Activated naive CD4-positive, alpha-beta T cell treated with anti-CD3 and anti-CD28 coated beads, Interleukin-2, amount 50 U/mL, for 24 hours (primary cell): Measurements from ENCODE around the gene SPC24.
"Not testable (repeated sequence)": the region's sequence is repeated elsewhere in the genome, so short reads cannot be mapped to it uniquely, and the experiment has no call there.

Source experiments
- H3K27ac Mint-ChIP-seq: one replicate; pipeline ENCODE4 v1.8.0; 2021; ENCODE audit warnings: mild to moderate bottlenecking, mixed read lengths
- H3K27me3 Mint-ChIP-seq: one replicate; pipeline ENCODE4 v1.8.0; 2021; ENCODE audit warnings: mixed read lengths
- H3K36me3 Mint-ChIP-seq: one replicate; pipeline ENCODE4 v1.8.0; 2021; ENCODE audit warnings: mixed read lengths
- H3K4me1 Mint-ChIP-seq: one replicate; pipeline ENCODE4 v1.8.0; 2021; ENCODE audit warnings: mixed read lengths
- H3K4me3 Mint-ChIP-seq: one replicate; pipeline ENCODE4 v1.8.0; 2021; ENCODE audit warnings: mild to moderate bottlenecking, mixed read lengths
- H3K9me3 Mint-ChIP-seq: one replicate; pipeline ENCODE4 v1.8.0; 2021; ENCODE audit warnings: mixed read lengths

Gene SPC24

GRCh38 chr19:11154683-11155047 is 917 bp downstream of the SPC24 start:
- Mint-ChIP-seq H3K36me3 (no peaks in the 10 kb centered on the region), H3K27ac (peak overlapping the region; percentile 36), H3K4me3 (peak overlapping the region; percentile 90), H3K9me3 (no peaks in the 10 kb centered on the region), H3K27me3 (no peaks in the 10 kb centered on the region), H3K4me1 (peaks cover 13% of the 10 kb centered on the region)

GRCh38 chr19:11152318-11153062 is 3.1 kb downstream of the SPC24 start:
- Mint-ChIP-seq H3K4me3 (no peak overlapping the region), H3K9me3 (no peaks in the 10 kb centered on the region), H3K4me1 (peaks cover 13% of the 10 kb centered on the region), H3K27me3 (no peaks in the 10 kb centered on the region), H3K27ac (no peak overlapping the region), H3K36me3 (no peaks in the 10 kb centered on the region)

DNA sequence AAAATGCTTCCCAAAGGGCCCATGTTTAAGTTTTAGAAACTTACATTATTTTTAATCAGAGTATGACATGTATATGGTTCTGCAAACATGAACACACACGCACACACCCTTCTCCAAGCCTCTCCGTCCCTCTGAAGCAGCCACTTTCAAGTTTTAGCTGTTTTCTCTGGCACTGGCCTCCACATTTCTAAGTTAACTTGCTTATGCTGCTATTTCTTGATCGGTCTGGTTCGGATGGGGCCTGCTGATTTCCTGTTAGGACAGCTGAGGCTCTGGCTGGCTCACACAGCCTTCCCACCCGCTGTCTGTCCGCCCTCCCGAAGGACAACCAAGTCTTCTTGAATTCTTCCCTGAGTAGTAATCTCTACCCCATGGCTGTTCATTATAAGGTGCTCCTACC is 4.4 kb downstream of the SPC24 start:
- Mint-ChIP-seq H3K4me3 (no peak overlapping the region), H3K36me3 (no peaks in the 10 kb centered on the region), H3K9me3 (no peaks in the 10 kb centered on the region), H3K27ac (no peak overlapping the region), H3K4me1 (peaks cover 13% of the 10 kb centered on the region), H3K27me3 (no peaks in the 10 kb centered on the region)

DNA sequence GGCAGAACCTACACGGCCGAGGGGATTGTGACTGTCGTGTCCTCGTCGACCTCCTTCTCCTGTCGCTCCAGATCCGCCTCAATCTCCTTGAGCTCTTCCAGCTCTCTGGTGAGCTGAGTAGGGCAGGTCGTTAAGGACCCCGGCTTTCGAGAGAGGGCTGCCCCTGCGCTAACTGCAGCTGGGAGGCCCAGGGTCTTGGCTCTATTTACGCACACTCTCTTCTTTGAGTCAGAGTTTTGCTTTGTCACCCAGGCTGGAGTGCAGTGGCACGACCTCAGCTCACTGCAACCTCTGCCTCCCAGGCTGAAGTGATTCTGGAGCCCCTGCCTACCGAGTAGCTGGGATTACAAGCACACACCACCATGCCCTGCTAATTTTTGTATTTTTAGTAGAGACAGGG is 7.6 kb downstream of the SPC24 start:
- Mint-ChIP-seq H3K27ac (no peak overlapping the region), H3K4me3 (no peak overlapping the region), H3K4me1 (no peaks in the 10 kb centered on the region), H3K36me3 (no peaks in the 10 kb centered on the region), H3K27me3 (no peaks in the 10 kb centered on the region), H3K9me3 (no peaks in the 10 kb centered on the region)

DNA sequence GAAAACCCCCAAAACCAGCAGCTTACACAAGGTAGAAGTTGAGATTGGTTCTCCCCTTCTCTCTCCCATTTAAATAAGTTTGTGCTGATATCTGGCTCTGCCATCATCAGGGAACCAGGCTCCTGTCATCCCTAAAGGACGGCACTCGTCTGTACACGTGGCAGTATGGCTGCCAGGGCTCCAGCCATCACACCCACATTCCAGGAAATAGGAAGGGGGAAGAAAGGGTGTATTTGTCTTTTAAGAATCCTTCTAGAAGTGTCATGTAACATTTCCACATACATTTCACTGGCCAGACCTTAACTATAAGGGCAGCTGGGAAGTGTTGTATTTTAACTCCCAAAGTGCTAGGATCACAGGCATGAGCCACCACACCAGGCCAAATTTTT is 10.1 kb downstream of the SPC24 start:
- Mint-ChIP-seq H3K4me3 (no peak overlapping the region), H3K27ac (no peak overlapping the region), H3K36me3 (no peaks in the 10 kb centered on the region), H3K9me3 (no peaks in the 10 kb centered on the region), H3K27me3 (no peaks in the 10 kb centered on the region), H3K4me1 (no peaks in the 10 kb centered on the region)

DNA sequence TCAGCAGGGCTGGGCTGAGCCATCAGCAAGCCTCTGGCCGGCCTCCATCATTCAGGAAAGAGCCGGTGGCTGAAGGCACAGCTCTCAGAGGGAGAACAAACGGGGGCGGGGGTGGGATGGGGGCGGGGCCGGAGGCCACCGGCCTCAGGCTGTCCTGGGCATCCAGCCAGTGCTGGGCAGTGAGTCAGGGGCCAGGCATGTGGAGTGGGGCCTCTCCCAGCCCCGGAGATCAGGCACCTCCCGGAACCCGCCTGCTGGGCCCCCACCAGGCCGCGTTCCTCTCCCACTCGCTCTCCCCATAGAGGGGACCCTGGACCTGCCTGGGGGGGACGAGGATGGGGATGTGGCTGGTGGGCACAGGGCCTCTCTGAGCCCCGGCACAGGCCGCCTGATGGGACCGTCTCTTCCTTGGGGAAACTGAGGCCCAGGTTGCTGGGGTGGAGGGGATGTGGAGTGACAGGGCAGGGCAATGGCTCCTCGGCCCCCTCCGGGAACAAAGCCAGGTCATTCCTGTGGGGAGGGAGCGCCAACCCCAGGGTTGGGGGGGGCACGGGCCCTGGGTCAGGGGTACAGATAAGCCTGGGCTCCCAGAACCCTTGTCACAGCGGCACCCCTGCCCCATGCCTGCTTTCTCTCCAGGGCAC is 12.9 kb downstream of the SPC24 start:
- no peaks in the 10 kb centered on the region for H3K27me3 Mint-ChIP-seq
- no peak overlapping the region for H3K27ac Mint-ChIP-seq
- H3K9me3 Mint-ChIP-seq = no peaks in the 10 kb centered on the region
- no peak overlapping the region for H3K4me3 Mint-ChIP-seq
- no peaks in the 10 kb centered on the region for H3K36me3 Mint-ChIP-seq
- H3K4me1 Mint-ChIP-seq = peaks cover 6% of the 10 kb centered on the region

DNA sequence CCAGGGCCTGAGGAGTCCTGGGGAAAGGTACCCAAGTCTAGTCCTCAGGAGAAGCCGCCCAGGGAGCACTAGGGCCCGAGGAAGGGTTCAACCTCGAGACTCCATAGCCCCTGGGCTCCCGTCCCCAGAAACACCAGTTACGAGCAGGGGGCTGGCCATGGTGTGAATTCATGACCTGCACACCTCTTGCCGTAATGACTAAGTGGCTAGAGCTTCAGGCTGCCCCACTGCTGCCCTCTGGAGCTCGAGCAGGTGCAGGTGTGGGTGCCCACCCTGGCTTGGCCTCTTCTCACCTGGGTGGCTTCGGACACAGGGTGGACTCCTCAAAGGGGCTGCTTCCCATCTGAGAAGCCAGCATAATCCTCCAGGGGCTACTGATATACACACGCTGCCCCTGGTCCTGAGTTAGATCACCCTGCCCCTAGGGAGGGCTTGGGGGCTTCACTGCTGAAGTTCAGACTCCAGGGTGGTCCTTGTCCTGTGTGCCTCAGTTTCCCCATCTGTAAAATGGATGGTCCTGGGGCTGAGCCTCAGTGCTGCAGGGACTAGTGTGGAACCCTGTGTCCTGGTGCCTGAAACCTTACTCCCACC is 13.6 kb downstream of the SPC24 start:
- H3K27ac Mint-ChIP-seq = no peak overlapping the region
- no peak overlapping the region for H3K4me3 Mint-ChIP-seq
- H3K4me1 Mint-ChIP-seq = peaks cover 9% of the 10 kb centered on the region
- H3K36me3 Mint-ChIP-seq = no peaks in the 10 kb centered on the region
- no peaks in the 10 kb centered on the region for H3K27me3 Mint-ChIP-seq
- H3K9me3 Mint-ChIP-seq = no peaks in the 10 kb centered on the region

GRCh38 chr19:11140896-11141295 is 14.7 kb downstream of the SPC24 start:
- H3K27me3 Mint-ChIP-seq = no peaks in the 10 kb centered on the region
- H3K4me1 Mint-ChIP-seq = peaks cover 9% of the 10 kb centered on the region
- H3K27ac Mint-ChIP-seq = no peak overlapping the region
- H3K4me3 Mint-ChIP-seq = no peak overlapping the region
- no peaks in the 10 kb centered on the region for H3K36me3 Mint-ChIP-seq
- no peaks in the 10 kb centered on the region for H3K9me3 Mint-ChIP-seq

DNA sequence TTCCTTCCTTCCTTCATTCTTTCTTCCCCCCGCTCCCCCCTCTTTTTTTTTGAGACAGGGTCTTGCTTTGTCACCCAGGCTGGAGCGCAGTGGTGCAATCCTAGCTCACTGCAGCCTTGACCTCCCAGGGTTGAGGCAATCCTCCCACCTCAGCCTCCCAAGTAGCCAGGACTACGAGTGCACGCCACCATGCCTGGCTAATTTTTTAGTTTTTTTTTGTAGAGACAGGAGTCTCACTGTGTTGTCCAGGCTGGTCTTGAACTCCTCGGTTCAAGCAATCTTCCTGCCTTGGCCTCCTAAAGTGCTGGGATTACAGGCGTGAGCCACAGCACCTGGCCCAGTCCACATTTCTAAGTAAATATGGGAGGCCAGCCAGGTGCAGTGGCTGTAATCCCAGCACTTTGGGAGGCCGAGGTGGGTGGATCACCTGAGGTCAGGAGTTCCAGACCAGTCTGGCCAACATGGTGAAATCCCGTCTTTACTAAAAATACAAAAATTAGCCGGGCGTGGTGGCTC is 15.5 kb downstream of the SPC24 start:
- H3K27ac Mint-ChIP-seq, H3K4me3 Mint-ChIP-seq, H3K4me1 Mint-ChIP-seq, H3K36me3 Mint-ChIP-seq, H3K27me3 Mint-ChIP-seq, H3K9me3 Mint-ChIP-seq: not testable (repeated sequence)

DNA sequence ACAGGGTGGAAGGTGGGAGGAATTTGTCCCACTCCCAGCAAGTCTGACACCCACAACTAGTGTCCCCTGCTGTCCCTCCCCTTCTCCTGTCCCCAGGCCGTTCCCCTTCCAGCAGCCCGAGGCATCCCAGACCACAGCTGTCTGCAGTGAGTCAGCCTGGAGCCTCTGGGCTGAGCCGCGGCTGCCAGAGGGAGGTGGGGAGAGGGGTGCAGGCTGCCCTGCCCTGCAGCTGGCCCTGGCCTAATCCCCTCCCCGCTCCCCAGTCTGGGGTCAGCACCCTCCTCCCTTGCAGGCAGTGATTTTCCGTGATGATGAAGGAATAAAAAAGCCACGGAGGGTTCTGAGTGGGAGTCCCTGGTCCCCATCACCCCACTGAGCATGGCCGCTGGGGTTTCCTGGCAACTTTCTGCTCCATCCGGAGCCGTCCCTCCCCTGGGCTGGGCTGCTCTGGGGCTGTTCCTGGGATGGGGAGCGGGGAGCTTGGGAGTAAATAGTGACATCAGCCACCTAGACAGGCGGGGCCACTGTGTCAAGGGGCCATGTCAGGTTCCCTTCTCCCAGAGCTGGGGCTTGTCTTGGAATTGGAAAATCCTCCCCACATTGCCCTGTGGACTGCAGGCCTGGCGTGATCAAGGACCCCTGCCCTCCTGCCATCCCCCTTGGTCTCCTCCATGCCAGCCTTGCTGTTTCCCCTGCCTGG is 16.8 kb downstream of the SPC24 start:
- no peaks in the 10 kb centered on the region for H3K36me3 Mint-ChIP-seq
- H3K4me3 Mint-ChIP-seq = no peak overlapping the region
- H3K27me3 Mint-ChIP-seq = no peaks in the 10 kb centered on the region
- peaks cover 9% of the 10 kb centered on the region for H3K4me1 Mint-ChIP-seq
- H3K9me3 Mint-ChIP-seq = no peaks in the 10 kb centered on the region
- H3K27ac Mint-ChIP-seq = no peak overlapping the region

- H3K36me3 Mint-ChIP-seq = no peaks in the 10 kb centered on the region
- H3K27ac Mint-ChIP-seq = no peak overlapping the region
- H3K4me1 Mint-ChIP-seq = peaks cover 9% of the 10 kb centered on the region
- no peaks in the 10 kb centered on the region for H3K9me3 Mint-ChIP-seq
- peak overlapping the region; percentile 85 for H3K4me3 Mint-ChIP-seq
- H3K27me3 Mint-ChIP-seq = no peaks in the 10 kb centered on the region
These were observed 17.8 kb downstream of the SPC24 start for GRCh38 chr19:11137542-11138384.

GRCh38 chr19:11136400-11137101 is 19.0 kb downstream of the SPC24 start:
- Mint-ChIP-seq H3K9me3 (no peaks in the 10 kb centered on the region), H3K27ac (no peak overlapping the region), H3K36me3 (peaks cover 1% of the 10 kb centered on the region), H3K4me1 (peaks cover 9% of the 10 kb centered on the region), H3K27me3 (no peaks in the 10 kb centered on the region), H3K4me3 (no peak overlapping the region)

- no peaks in the 10 kb centered on the region for H3K27me3 Mint-ChIP-seq
- H3K4me1 Mint-ChIP-seq = no peaks in the 10 kb centered on the region
- peaks cover 8% of the 10 kb centered on the region for H3K36me3 Mint-ChIP-seq
- H3K9me3 Mint-ChIP-seq = no peaks in the 10 kb centered on the region
- no peak overlapping the region for H3K4me3 Mint-ChIP-seq
- no peak overlapping the region for H3K27ac Mint-ChIP-seq
These were observed 24.1 kb downstream of the SPC24 start for GRCh38 chr19:11131471-11131870.

GRCh38 chr19:11130824-11131455 is 24.6 kb downstream of the SPC24 start:
- Mint-ChIP-seq H3K27me3 (no peaks in the 10 kb centered on the region), H3K4me1 (no peaks in the 10 kb centered on the region), H3K36me3 (peaks cover 10% of the 10 kb centered on the region), H3K9me3 (no peaks in the 10 kb centered on the region), H3K4me3 (no peak overlapping the region), H3K27ac (no peak overlapping the region)
